HepG2 (cell line): ENCODE results near the gene TNNI2. TPM values are rescaled to one million over a fixed set of nuclear protein-coding genes. Genes with fewer than 3 reads are reported as not detected.

Experiments used
- ATAC-seq: fragments of 200-7000 bp; cut with Tn5 transposase; 3 replicates; pipeline ENCODE4 v1.9.1; 2020; ENCODE audit warnings: mild to moderate bottlenecking, moderate library complexity
- BruUV-seq: library from RNA; stranded (reverse); fragments of 400-500 nt; replicated peaks from 2 replicates; lab custom pipeline; 2021; lab: Mats Ljungman, UMichigan
- CTCF ChIA-PET: fragments of 300-600 bp; formaldehyde crosslinking; extraction: SDS; loops from one replicate; lab custom pipeline; 2021; ENCODE audit warnings: low total read pairs, inconsistent platforms, low intra/inter-chr PET ratio; lab: Yijun Ruan, JAX
- POLR2A ChIA-PET: fragments of 350-600 bp; sonication (Branson Sonifier 250); formaldehyde crosslinking; loops from one replicate; lab custom pipeline; 2020; ENCODE audit warnings: antibody characterized with exemption, inconsistent platforms; lab: Yijun Ruan, JAX
- DNase-seq: peaks from one replicate; pipeline ENCODE4 v3.0.0-alpha.2; 2015; ENCODE audit warnings: low spot score
- FAIRE-seq: peaks from 3 replicates; lab custom pipeline; 2011; peaks lifted over from hg19 to GRCh38; lab: Jason Lieb, UNC
- H2AFZ ChIP-seq: one replicate; pipeline ENCODE4 v1.6.1; 2011; ENCODE audit warnings: low read length, inconsistent platforms
- H3K27ac ChIP-seq: fragments of 300-600 bp; 3 replicates; pipeline ENCODE4 v1.8.0; 2011; ENCODE audit warnings: mixed run types, mild to moderate bottlenecking, mixed read lengths, low read length, inconsistent platforms; ENCODE audit not compliant: insufficient read depth; ENCODE audit errors: extremely low read length
- H3K27me3 ChIP-seq, 2 experiments: fragments of 200-600 bp in 1 of 2; 2 replicates in 1 of 2; 3 replicates in 1 of 2; pipeline versions ENCODE4 v1.6.0 to v1.8.0; 2011; ENCODE audit warnings: low read length in 2 of 2, mild to moderate bottlenecking in 2 of 2, moderate library complexity in 2 of 2, inconsistent platforms in 1 of 2; ENCODE audit not compliant: insufficient read depth in 2 of 2, control insufficient read depth in 1 of 2
- H3K36me3 ChIP-seq, 2 experiments: fragments of 200-600 bp in 1 of 2; replicated peaks in 1 of 2; 2 replicates in 1 of 2; 3 replicates in 1 of 2; pipeline versions ENCODE4 v1.5.1 to v1.8.0; 2011; ENCODE audit warnings: low read length in 2 of 2, inconsistent platforms in 1 of 2; ENCODE audit not compliant: insufficient read depth in 2 of 2, control insufficient read depth in 1 of 2
- H3K4me1 ChIP-seq: 2 replicates; pipeline ENCODE4 v1.5.1; 2012; ENCODE audit warnings: low read length, inconsistent platforms; ENCODE audit not compliant: insufficient read depth
- H3K4me2 ChIP-seq: 2 replicates; pipeline ENCODE4 v1.6.0; 2011; ENCODE audit warnings: low read depth, low read length, inconsistent platforms
- H3K4me3 ChIP-seq, 3 experiments: fragments of 200-600 bp in 1 of 3; sonication (generic), shearing (Covaris generic) in 1 of 3; replicated peaks in 1 of 3; 2 replicates each; pipeline ENCODE4 v1.5.1; 2011 to 2016; ENCODE audit warnings: low read length in 3 of 3, inconsistent platforms in 2 of 3, low read depth in 2 of 3, mild to moderate bottlenecking in 2 of 3, control low read depth in 1 of 3, mixed read lengths in 1 of 3; ENCODE audit not compliant: insufficient read depth in 1 of 3
- H3K79me2 ChIP-seq: one replicate; pipeline ENCODE4 v1.6.1; 2011; ENCODE audit warnings: low read length, inconsistent platforms; ENCODE audit not compliant: insufficient read depth
- H3K9ac ChIP-seq: 2 replicates; pipeline ENCODE4 v1.6.0; 2011; ENCODE audit warnings: mild to moderate bottlenecking, low read depth, low read length, inconsistent platforms; ENCODE audit not compliant: insufficient read depth
- H3K9me3 ChIP-seq: 2 replicates; pipeline ENCODE4 v1.5.1; 2012; ENCODE audit warnings: mild to moderate bottlenecking, low read length
- H4K20me1 ChIP-seq: 2 replicates; pipeline ENCODE4 v1.6.0; 2011; ENCODE audit warnings: inconsistent platforms, mild to moderate bottlenecking, low read length, moderate library complexity; ENCODE audit not compliant: insufficient read depth
- ARID2 ChIP-seq: sonication (generic); formaldehyde crosslinking; IDR thresholded peaks from 2 replicates; pipeline ENCODE4 v1.8.1; 2022; ENCODE audit warnings: mild to moderate bottlenecking, missing genetic modification reagents, borderline replicate concordance
- EZH2 ChIP-seq: conservative IDR thresholded peaks from 2 replicates; pipeline ENCODE4 v1.6.1; 2012; ENCODE audit warnings: mild to moderate bottlenecking, low read depth, low read length, moderate library complexity
- KDM2A ChIP-seq: sonication (generic); formaldehyde crosslinking; IDR thresholded peaks from 2 replicates; pipeline ENCODE4 v1.4.0; 2020; ENCODE audit warnings: low read depth, missing genetic modification reagents, borderline replicate concordance
- MYC ChIP-seq: sonication (generic); formaldehyde crosslinking; IDR thresholded peaks from 2 replicates; pipeline ENCODE4 v1.9.0; 2021; ENCODE audit warnings: missing genetic modification reagents, borderline replicate concordance
- STAG1 ChIP-seq: sonication (generic); formaldehyde crosslinking; IDR thresholded peaks from 2 replicates; pipeline ENCODE4 v1.4.0; 2020; ENCODE audit warnings: missing genetic modification reagents
- XRCC5 ChIP-seq: fragments of 200-400 bp; formaldehyde crosslinking; optimal IDR thresholded peaks from 2 replicates; pipeline ENCODE3; 2017; ENCODE audit warnings: mild to moderate bottlenecking, low read length
- ZNF460 ChIP-seq: sonication (generic); formaldehyde crosslinking; IDR thresholded peaks from 2 replicates; pipeline ENCODE4 v1.5.1; 2020; ENCODE audit warnings: missing genetic modification reagents, mild to moderate bottlenecking, borderline replicate concordance
- ZNF558 ChIP-seq: sonication (generic); formaldehyde crosslinking; IDR thresholded peaks from 2 replicates; pipeline ENCODE4 v1.9.0; 2022; ENCODE audit warnings: mild to moderate bottlenecking, missing genetic modification reagents, borderline replicate concordance
- ZNF720 ChIP-seq: sonication (generic); formaldehyde crosslinking; IDR thresholded peaks from 2 replicates; pipeline ENCODE4 v1.4.0; 2020; ENCODE audit warnings: missing genetic modification reagents
- ZNF782 ChIP-seq: sonication (generic); formaldehyde crosslinking; IDR thresholded peaks from 2 replicates; pipeline ENCODE4 v1.4.0; 2020; ENCODE audit warnings: missing genetic modification reagents, mild to moderate bottlenecking, borderline replicate concordance
- WGBS: methylation state at CpG from one replicate; pipeline ENCODE4 v1.1.6; 2017; ENCODE audit warnings: low lambda C conversion rate; 5-methylcytosine and 5-hydroxymethylcytosine counted together
- in situ Hi-C: cut with HindIII; loops from 2 replicates; pipeline ENCODE4 v1.10.0; 2017; ENCODE audit warnings: low pct_unique_long_range_greater_than_20kb; ENCODE audit not compliant: extremely low pct_ligation_motif_present
- intact Hi-C: fragments of 100-400 bp; cut with micrococcal nuclease; formaldehyde crosslinking; loops from one replicate; pipeline ENCODE4 v1.10.0; 2022; ENCODE audit not compliant: unreplicated experiment
- polyA plus RNA-seq, 8 experiments: library from polyadenylated mRNA; depleted of rRNA in 3 of 8; stranded (reverse) in 7 of 8; unstranded in 1 of 8; fragments of >200 nt; fragmentation: Illumina TruSeq in 4 of 8; extraction: Trizol in 4 of 8; gene quantifications; 2 replicates each; pipeline versions ENCODE4 v1.2.1 to v1.2.3, GENCODE V29; 2011 to 2016; ENCODE audit warnings: low read depth in 4 of 8, missing spikeins in 1 of 8, mixed read lengths in 1 of 8; ENCODE audit not compliant: insufficient read depth in 1 of 8
- total RNA-seq, 5 experiments: library from RNA; depleted of rRNA; stranded (reverse); fragments of >200 nt; fragmentation: Illumina TruSeq; extraction: Trizol; gene quantifications; 2 replicates each; pipeline ENCODE4 v1.2.3, GENCODE V29; 2016; ENCODE audit warnings: low read depth in 1 of 5
- TF ChIP-seq, protein P1 (sequence below): sonication (generic); formaldehyde crosslinking; IDR thresholded peaks from 2 replicates; pipeline ENCODE4 v1.5.0; 2020; ENCODE audit warnings: mild to moderate bottlenecking, missing genetic modification reagents, moderate library complexity

TNNI2 gene
- total and polyA plus RNA-seq, 2 of the 13 experiments (the other 11 are each of a cell fraction or from before 2014, with no cell fraction given) = 7.2 to 12.0 TPM

- peak; percentile 19; the same call in 1 of the 2 replicates for TF ChIP-seq KDM2A
- peak; percentile 22 for TF ChIP-seq XRCC5
- TF ChIP-seq MYC (CRISPR knock-in tag) = no peak
- no peak for TF ChIP-seq ZNF782
- TF ChIP-seq, protein P1, sequence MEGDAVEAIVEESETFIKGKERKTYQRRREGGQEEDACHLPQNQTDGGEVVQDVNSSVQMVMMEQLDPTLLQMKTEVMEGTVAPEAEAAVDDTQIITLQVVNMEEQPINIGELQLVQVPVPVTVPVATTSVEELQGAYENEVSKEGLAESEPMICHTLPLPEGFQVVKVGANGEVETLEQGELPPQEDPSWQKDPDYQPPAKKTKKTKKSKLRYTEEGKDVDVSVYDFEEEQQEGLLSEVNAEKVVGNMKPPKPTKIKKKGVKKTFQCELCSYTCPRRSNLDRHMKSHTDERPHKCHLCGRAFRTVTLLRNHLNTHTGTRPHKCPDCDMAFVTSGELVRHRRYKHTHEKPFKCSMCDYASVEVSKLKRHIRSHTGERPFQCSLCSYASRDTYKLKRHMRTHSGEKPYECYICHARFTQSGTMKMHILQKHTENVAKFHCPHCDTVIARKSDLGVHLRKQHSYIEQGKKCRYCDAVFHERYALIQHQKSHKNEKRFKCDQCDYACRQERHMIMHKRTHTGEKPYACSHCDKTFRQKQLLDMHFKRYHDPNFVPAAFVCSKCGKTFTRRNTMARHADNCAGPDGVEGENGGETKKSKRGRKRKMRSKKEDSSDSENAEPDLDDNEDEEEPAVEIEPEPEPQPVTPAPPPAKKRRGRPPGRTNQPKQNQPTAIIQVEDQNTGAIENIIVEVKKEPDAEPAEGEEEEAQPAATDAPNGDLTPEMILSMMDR (CRISPR knock-in tag) = peak; percentile 54
- TF ChIP-seq STAG1 (CRISPR knock-in tag) = peak; percentile 6; the same call in 1 of the 2 replicates
- TF ChIP-seq ZNF558 (CRISPR knock-in tag) = no peak
These were observed 30.9 kb downstream of the TNNI2 start (continued) for GRCh38 chr11:1869427-1870325.

GRCh38 chr11:1870326-1870696 is 31.5 kb downstream of the TNNI2 start:
- DNase-seq = no peak
- Histone ChIP-seq H3K9ac (no peak overlapping the region), H4K20me1 (no peaks in the 10 kb centered on the region), H3K27me3 (peaks cover 27 to 79% of the 10 kb centered on the region in 2 experiments), H3K4me3 (no peak overlapping the region), H3K9me3 (no peaks in the 10 kb centered on the region), H3K36me3 (no peaks in the 10 kb centered on the region), H2AFZ (no peak overlapping the region), H3K27ac (no peak overlapping the region), H3K79me2 (no peaks in the 10 kb centered on the region), H3K4me2 (no peak overlapping the region), H3K4me1 (no peaks in the 10 kb centered on the region)
- FAIRE-seq = no peak
- ChIA-PET POLR2A (no interaction called here), CTCF (no interaction called here)
- WGBS = 10% methylated on average over 2 of the region's 12 CpGs
- TF ChIP-seq ARID2 (no peak), EZH2 (no peak), ZNF460 (CRISPR knock-in tag) (no peak), ZNF720 (CRISPR knock-in tag) (no peak)
- intact Hi-C loops = no loop called here
- BruUV-seq = no TSS peak
- ATAC-seq = no peak
- in situ Hi-C loops = no loop called here
